Measurements from ENCODE around the gene LRRC49.

DNA sequence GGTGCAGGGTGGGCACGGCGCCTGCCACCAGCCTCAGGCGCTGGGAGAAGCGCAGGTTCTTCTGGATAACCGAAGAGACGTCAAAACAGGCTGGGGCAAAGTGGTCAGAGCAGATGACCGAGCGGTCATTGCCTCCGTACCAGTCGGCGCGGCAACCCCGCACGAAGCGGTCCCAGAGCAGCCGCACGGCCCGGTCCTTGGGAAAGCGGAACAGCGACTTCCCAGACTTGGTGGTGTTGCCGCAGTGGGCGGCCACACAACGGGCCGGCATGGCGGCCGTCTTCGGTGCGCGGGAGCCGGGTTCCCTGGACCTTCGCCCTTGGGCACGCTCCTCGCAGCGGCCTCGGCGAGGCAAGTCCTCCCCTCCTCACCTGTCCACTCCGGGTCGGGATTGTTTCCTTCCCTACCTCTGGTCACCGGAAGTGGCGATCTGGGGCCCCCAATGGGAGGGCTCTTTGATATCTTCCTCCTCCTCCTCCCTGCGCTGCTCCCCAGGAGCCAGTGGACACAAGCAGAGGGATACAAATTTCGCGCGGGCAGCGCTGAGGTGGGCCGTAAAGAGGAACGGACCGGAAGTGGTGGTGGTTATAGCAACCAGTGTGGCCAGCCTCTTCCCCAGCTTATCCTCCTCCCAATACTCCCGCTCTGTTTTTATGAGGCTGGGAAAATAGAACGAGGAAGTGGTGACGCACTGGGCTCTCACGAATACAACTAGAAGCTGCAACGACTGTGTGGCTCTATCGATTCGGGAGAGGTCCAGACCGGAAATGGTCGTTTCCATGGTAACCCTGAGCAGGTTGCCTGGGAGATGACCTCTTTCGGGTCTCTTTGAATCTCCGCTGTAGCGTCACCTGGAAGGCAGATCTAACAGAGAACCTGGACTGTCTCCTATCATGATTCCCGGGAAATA lies at the start of gene LRRC49, which contains the start of gene THAP10:
- TF ChIP-seq, protein P1, sequence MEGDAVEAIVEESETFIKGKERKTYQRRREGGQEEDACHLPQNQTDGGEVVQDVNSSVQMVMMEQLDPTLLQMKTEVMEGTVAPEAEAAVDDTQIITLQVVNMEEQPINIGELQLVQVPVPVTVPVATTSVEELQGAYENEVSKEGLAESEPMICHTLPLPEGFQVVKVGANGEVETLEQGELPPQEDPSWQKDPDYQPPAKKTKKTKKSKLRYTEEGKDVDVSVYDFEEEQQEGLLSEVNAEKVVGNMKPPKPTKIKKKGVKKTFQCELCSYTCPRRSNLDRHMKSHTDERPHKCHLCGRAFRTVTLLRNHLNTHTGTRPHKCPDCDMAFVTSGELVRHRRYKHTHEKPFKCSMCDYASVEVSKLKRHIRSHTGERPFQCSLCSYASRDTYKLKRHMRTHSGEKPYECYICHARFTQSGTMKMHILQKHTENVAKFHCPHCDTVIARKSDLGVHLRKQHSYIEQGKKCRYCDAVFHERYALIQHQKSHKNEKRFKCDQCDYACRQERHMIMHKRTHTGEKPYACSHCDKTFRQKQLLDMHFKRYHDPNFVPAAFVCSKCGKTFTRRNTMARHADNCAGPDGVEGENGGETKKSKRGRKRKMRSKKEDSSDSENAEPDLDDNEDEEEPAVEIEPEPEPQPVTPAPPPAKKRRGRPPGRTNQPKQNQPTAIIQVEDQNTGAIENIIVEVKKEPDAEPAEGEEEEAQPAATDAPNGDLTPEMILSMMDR (optimal IDR thresholded peaks at IDR 0.05 in 1 of 3, IDR thresholded peaks at IDR 0.05 in 1 of 3, conservative IDR thresholded peaks at IDR 0.05 in 1 of 3; ENCODE audit: extremely low read depth in 1 of 3, insufficient read depth in 2 of 3, low read length in 3 of 3): no peak
- no peak for TF ChIP-seq EZH2 (IDR thresholded peaks at IDR 0.05; ENCODE audit: low read length)

All from keratinocyte (primary cell).